HEK293 (cell line): ENCODE data around the gene FLNC.
A peak's percentile ranks its signal among the peaks of the same experiment; 100 is the strongest.

Experiments
- CTCF ChIA-PET: fragments of 350-600 bp; formaldehyde crosslinking; extraction: SDS; loops from one replicate; lab custom pipeline; 2021; ENCODE audit warnings: antibody characterized with exemption; lab: Yijun Ruan, JAX
- POLR2A ChIA-PET: fragments of 300-600 bp; formaldehyde crosslinking; extraction: SDS; loops from one replicate; lab custom pipeline; 2020; ENCODE audit warnings: antibody characterized with exemption, inconsistent platforms; lab: Yijun Ruan, JAX
- H3K27ac ChIP-seq: fragments of 200-500 bp; sonication (Bioruptor generic); 2 replicates; pipeline ENCODE4 v1.5.1; 2014; ENCODE audit warnings: low read depth, low read length, control low read depth, inconsistent platforms; ENCODE audit errors: extremely low read depth
- H3K36me3 ChIP-seq, 2 experiments: fragments of 200-500 bp in 1 of 2; sonication (Bioruptor generic) in 1 of 2; 1 replicate in 1 of 2; 2 replicates in 1 of 2; pipeline ENCODE4 v1.5.1; 2014 to 2017; ENCODE audit warnings: inconsistent platforms in 2 of 2, low read length in 2 of 2; ENCODE audit not compliant: control insufficient read depth in 2 of 2, insufficient read depth in 1 of 2
- H3K4me1 ChIP-seq: fragments of 200-500 bp; sonication (Bioruptor generic); 2 replicates; pipeline ENCODE4 v1.5.1; 2014; ENCODE audit warnings: mild to moderate bottlenecking, low read length, inconsistent platforms; ENCODE audit not compliant: control insufficient read depth, insufficient read depth
- H3K4me3 ChIP-seq: 2 replicates; pipeline ENCODE4 v1.5.1; 2011; ENCODE audit warnings: low read depth, mild to moderate bottlenecking, control low read depth, low read length, moderate library complexity
- H3K9me3 ChIP-seq: fragments of 200-500 bp; sonication (Bioruptor generic); 2 replicates; pipeline ENCODE4 v1.5.1; 2014; ENCODE audit warnings: low read depth, low read length, inconsistent platforms; ENCODE audit not compliant: control insufficient read depth, insufficient read depth
- BCL6B ChIP-seq: fragments of 450-650 bp; formaldehyde crosslinking; IDR thresholded peaks from 2 replicates; pipeline ENCODE4 v1.5.1; 2017; ENCODE audit warnings: missing biosample characterization, missing genetic modification characterization
- GLI2 ChIP-seq: fragments of 450-650 bp; formaldehyde crosslinking; IDR thresholded peaks from 2 replicates; pipeline ENCODE4; 2017; ENCODE audit warnings: missing biosample characterization, missing genetic modification characterization, low read depth, borderline replicate concordance
- GLIS1 ChIP-seq: fragments of 450-650 bp; formaldehyde crosslinking; IDR thresholded peaks from 2 replicates; pipeline ENCODE4 v1.5.1; 2016; ENCODE audit warnings: missing biosample characterization, missing genetic modification characterization
- HOXA7 ChIP-seq: sonication (generic); formaldehyde crosslinking; IDR thresholded peaks from 2 replicates; pipeline ENCODE4 v1.8.1; 2022; ENCODE audit warnings: missing genetic modification reagents, borderline replicate concordance
- KLF10 ChIP-seq: fragments of 450-650 bp; IDR thresholded peaks from 2 replicates; pipeline ENCODE4 v1.5.1; 2018; ENCODE audit warnings: missing biosample characterization, mild to moderate bottlenecking, missing genetic modification characterization
- KLF9 ChIP-seq: fragments of 450-650 bp; formaldehyde crosslinking; IDR thresholded peaks from 2 replicates; pipeline ENCODE4 v1.5.1; 2016; ENCODE audit warnings: missing biosample characterization, missing genetic modification characterization, low read depth
- OSR2 ChIP-seq: fragments of 450-650 bp; formaldehyde crosslinking; IDR thresholded peaks from 2 replicates; pipeline ENCODE4 v1.5.1; 2016; ENCODE audit warnings: missing biosample characterization, missing genetic modification characterization
- RBAK ChIP-seq: fragments of 450-650 bp; formaldehyde crosslinking; IDR thresholded peaks from 2 replicates; pipeline ENCODE4 v1.5.1; 2016; ENCODE audit warnings: missing biosample characterization, missing genetic modification characterization
- SCRT2 ChIP-seq: fragments of 450-650 bp; formaldehyde crosslinking; IDR thresholded peaks from 2 replicates; pipeline ENCODE4 v1.5.1; 2016; ENCODE audit warnings: missing biosample characterization, missing genetic modification characterization
- SP7 ChIP-seq: fragments of 450-650 bp; formaldehyde crosslinking; IDR thresholded peaks from 2 replicates; pipeline ENCODE4 v1.5.1; 2016; ENCODE audit warnings: missing biosample characterization, missing genetic modification characterization
- TRIM28 ChIP-seq: IDR thresholded peaks from 2 replicates; pipeline ENCODE4 v1.6.1; 2011; ENCODE audit warnings: low read length, control low read depth, borderline replicate concordance
- ZBTB20 ChIP-seq: fragments of 450-650 bp; formaldehyde crosslinking; IDR thresholded peaks from 2 replicates; pipeline ENCODE4 v1.5.1; 2016; ENCODE audit warnings: missing biosample characterization, missing genetic modification characterization
- ZBTB48 ChIP-seq: fragments of 450-650 bp; formaldehyde crosslinking; IDR thresholded peaks from 2 replicates; pipeline ENCODE4 v1.5.1; 2016; ENCODE audit warnings: missing biosample characterization, missing genetic modification characterization
- ZNF112 ChIP-seq: fragments of 450-650 bp; formaldehyde crosslinking; IDR thresholded peaks from 2 replicates; pipeline ENCODE4 v1.5.0; 2017; ENCODE audit warnings: missing biosample characterization, missing genetic modification characterization
- ZNF155 ChIP-seq: fragments of 450-650 bp; formaldehyde crosslinking; IDR thresholded peaks from 2 replicates; pipeline ENCODE4 v1.5.1; 2016; ENCODE audit warnings: missing biosample characterization, missing genetic modification characterization
- ZNF19 ChIP-seq: fragments of 450-650 bp; formaldehyde crosslinking; IDR thresholded peaks from 2 replicates; pipeline ENCODE4; 2016; ENCODE audit warnings: missing biosample characterization, missing genetic modification characterization, low read depth
- ZNF335 ChIP-seq: fragments of 450-650 bp; formaldehyde crosslinking; conservative IDR thresholded peaks from 2 replicates; pipeline ENCODE4 v1.5.1; 2016; ENCODE audit warnings: missing biosample characterization, missing genetic modification characterization
- ZNF560 ChIP-seq: fragments of 450-650 bp; formaldehyde crosslinking; IDR thresholded peaks from 2 replicates; pipeline ENCODE4 v1.5.1; 2017; ENCODE audit warnings: missing biosample characterization, missing genetic modification characterization, borderline replicate concordance
- ZNF660 ChIP-seq: fragments of 450-650 bp; IDR thresholded peaks from 2 replicates; pipeline ENCODE4 v1.5.1; 2018; ENCODE audit warnings: missing biosample characterization, mild to moderate bottlenecking, missing genetic modification characterization
- ZNF670 ChIP-seq: fragments of 450-650 bp; formaldehyde crosslinking; IDR thresholded peaks from 2 replicates; pipeline ENCODE4 v1.5.1; 2016; ENCODE audit warnings: missing biosample characterization, missing genetic modification characterization, low read depth
- ZNF76 ChIP-seq: fragments of 450-650 bp; formaldehyde crosslinking; IDR thresholded peaks from 2 replicates; pipeline ENCODE4; 2016; ENCODE audit warnings: low read depth, missing biosample characterization, missing genetic modification characterization, borderline replicate concordance
- ZNF768 ChIP-seq: fragments of 450-650 bp; formaldehyde crosslinking; IDR thresholded peaks from 2 replicates; pipeline ENCODE4 v1.5.1; 2018; ENCODE audit warnings: missing biosample characterization, mild to moderate bottlenecking, missing genetic modification characterization
- ZNF785 ChIP-seq: fragments of 450-650 bp; formaldehyde crosslinking; IDR thresholded peaks from 2 replicates; pipeline ENCODE4 v1.5.1; 2016; ENCODE audit warnings: missing biosample characterization, missing genetic modification characterization
- ZNF792 ChIP-seq: fragments of 450-650 bp; formaldehyde crosslinking; IDR thresholded peaks from 2 replicates; pipeline ENCODE4 v1.5.1; 2016; ENCODE audit warnings: missing biosample characterization, missing genetic modification characterization
- ZSCAN18 ChIP-seq: fragments of 450-650 bp; formaldehyde crosslinking; IDR thresholded peaks from 2 replicates; pipeline ENCODE4 v1.5.1; 2016; ENCODE audit warnings: missing biosample characterization, missing genetic modification characterization

FLNC gene

GRCh38 chr7:128827248-128827958 is 2.8 kb upstream of the FLNC start (continued):
- no peak for TF ChIP-seq ZNF19 (tag by site-specific recombination)
- no peak for TF ChIP-seq TRIM28
- TF ChIP-seq ZBTB20 (tag by site-specific recombination): peak; percentile 60; the same call in 1 of the 2 replicates
- no peak for TF ChIP-seq ZNF76
- TF ChIP-seq ZNF660 (tag by site-specific recombination): peak; percentile 84
- TF ChIP-seq ZNF768 (tag by site-specific recombination): no peak
- peak; percentile 92 for TF ChIP-seq GLIS1 (tag by site-specific recombination)
- no peak for TF ChIP-seq ZNF670
- no peak for TF ChIP-seq ZNF792 (tag by site-specific recombination)
- TF ChIP-seq SCRT2: peak; percentile 91
- no peak for TF ChIP-seq ZNF785
- TF ChIP-seq ZNF335 (tag by site-specific recombination): no peak
- TF ChIP-seq HOXA7 (CRISPR knock-in tag): no peak
- no peak for TF ChIP-seq GLI2 (tag by site-specific recombination)
- TF ChIP-seq ZSCAN18: no peak
- TF ChIP-seq ZNF112 (tag by site-specific recombination): no peak
- TF ChIP-seq SP7 (tag by site-specific recombination): peak; percentile 54; the same call in 1 of the 2 replicates

GRCh38 chr7:128827971-128828711 is 2.1 kb upstream of the FLNC start:
- Histone ChIP-seq H3K4me3 (no peak overlapping the region), H3K27ac (no peak overlapping the region), H3K36me3 (no peaks in the 10 kb centered on the region), H3K9me3 (no peaks in the 10 kb centered on the region), H3K4me1 (no peaks in the 10 kb centered on the region)
- POLR2A ChIA-PET: interaction anchor here (2.3 kb wide), 1 partner anchor 35 kb away, joined by 7 read pairs; the partner anchor contains the start of gene ATP6V1F
- no peak for TF ChIP-seq RBAK (tag by site-specific recombination)
- no peak for TF ChIP-seq ZNF155
- TF ChIP-seq KLF9: no peak
- no peak for TF ChIP-seq BCL6B (tag by site-specific recombination)
- TF ChIP-seq ZBTB48 (tag by site-specific recombination): 0 out of 2 replicates have a peak, but pooled peaks have one; percentile 50
- TF ChIP-seq ZNF335 (tag by site-specific recombination): peak; percentile 57
- no peak for TF ChIP-seq ZNF560
- no peak for TF ChIP-seq OSR2 (tag by site-specific recombination)
- TF ChIP-seq KLF10 (tag by site-specific recombination): no peak
- CTCF ChIA-PET: interaction anchor here (0.6 to 2.3 kb wide), 6 partner anchors 13 to 459 kb away, joined by 3 to 10 read pairs (median 4); no protein-coding TSS in a partner anchor
